Kidney epithelial cell (primary cell): ENCODE data around the gene HAGH. TPM values are rescaled to one million over a fixed set of nuclear protein-coding genes. Genes with fewer than 3 reads are reported as not detected.

Experiments used
- DNase-seq: peaks from one replicate; pipeline ENCODE4 v3.0.0-alpha.2; 2010; ENCODE audit warnings: low read depth
- H3K27me3 ChIP-seq: 2 replicates; pipeline ENCODE4 v1.6.0; 2011; ENCODE audit warnings: low read length; ENCODE audit not compliant: control insufficient read depth, insufficient read depth
- H3K36me3 ChIP-seq: 2 replicates; pipeline ENCODE4 v1.5.1; 2011; ENCODE audit warnings: low read length; ENCODE audit not compliant: control insufficient read depth, insufficient read depth
- H3K4me3 ChIP-seq: 2 replicates; pipeline ENCODE4 v1.5.1; 2011; ENCODE audit warnings: low read depth, mild to moderate bottlenecking, control low read depth, low read length
- total RNA-seq: library from RNA; depleted of rRNA; stranded (reverse); fragments of >200 nt; gene quantifications from 2 replicates; pipeline ENCODE4 v1.2.3, GENCODE V29; 2015
- TF ChIP-seq, protein P1 (sequence below): IDR thresholded peaks from 2 replicates; pipeline ENCODE4 v1.5.1; 2011; ENCODE audit warnings: mild to moderate bottlenecking, moderate library complexity, low read length, control low read depth, inconsistent platforms; ENCODE audit not compliant: insufficient read depth, poor library complexity, severe bottlenecking

The HAGH gene
- total RNA-seq, 1 donor from 2014 or later: 62.8 TPM

DNA sequence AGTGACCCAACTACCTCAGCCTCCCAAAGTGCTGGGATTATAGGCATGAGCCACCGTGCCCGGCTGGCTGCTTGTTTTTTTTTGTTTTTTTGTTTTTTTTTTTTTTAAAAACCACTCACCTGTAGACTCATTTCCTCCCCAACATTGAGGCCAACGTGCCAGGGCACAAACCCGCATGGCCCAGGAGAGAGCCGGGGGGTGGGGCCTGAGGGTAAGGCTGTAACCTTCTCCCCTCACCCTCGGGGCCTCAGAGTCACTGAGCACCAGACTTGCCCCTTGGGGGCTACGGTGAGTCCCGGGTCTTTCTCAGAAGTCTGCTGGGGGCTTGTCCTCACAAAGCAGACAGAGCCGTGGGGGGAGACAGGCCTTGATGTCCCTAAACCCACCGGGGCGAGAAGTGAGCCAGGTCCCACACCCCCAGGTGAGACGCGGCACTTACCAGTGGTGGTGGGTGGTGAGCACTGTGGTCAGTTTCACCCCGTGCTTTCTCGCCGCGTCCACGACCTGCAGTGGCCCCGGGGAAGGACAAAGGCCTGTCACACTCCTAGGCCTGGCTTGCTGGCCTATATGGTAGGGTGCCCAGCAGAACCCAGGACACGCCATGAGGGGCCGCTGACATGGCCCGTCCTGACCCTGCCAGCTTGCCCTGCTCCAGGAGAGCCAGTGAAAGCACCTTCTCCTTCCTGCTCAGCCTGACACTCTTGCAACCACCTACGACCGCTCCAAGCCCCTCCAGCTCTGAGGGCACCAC is 4.6 kb downstream of the HAGH start:
- no peak overlapping the region for H3K4me3 ChIP-seq
- DNase-seq: no peak

DNA sequence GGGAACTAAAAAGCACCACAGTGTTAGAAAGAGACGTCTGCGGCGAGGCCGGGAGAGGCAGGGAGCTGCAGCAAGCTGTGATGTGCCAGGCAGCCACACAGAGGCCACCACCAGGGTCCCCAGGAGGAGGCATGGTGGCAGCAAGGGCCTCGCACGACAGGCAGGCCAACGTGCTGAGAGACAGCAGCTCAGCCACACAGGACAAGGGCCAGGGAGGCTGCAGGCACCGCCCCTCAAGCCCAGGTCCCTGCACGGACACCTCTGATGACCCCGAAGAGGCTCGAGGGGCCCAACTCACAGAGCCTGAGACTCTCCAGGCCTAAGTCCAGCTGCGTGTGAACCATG is 5.7 kb downstream of the HAGH start:
- Histone ChIP-seq H3K27me3 (no peaks in the 10 kb centered on the region), H3K4me3 (no peak overlapping the region), H3K36me3 (peaks cover 1% of the 10 kb centered on the region)
- TF ChIP-seq, protein P1, sequence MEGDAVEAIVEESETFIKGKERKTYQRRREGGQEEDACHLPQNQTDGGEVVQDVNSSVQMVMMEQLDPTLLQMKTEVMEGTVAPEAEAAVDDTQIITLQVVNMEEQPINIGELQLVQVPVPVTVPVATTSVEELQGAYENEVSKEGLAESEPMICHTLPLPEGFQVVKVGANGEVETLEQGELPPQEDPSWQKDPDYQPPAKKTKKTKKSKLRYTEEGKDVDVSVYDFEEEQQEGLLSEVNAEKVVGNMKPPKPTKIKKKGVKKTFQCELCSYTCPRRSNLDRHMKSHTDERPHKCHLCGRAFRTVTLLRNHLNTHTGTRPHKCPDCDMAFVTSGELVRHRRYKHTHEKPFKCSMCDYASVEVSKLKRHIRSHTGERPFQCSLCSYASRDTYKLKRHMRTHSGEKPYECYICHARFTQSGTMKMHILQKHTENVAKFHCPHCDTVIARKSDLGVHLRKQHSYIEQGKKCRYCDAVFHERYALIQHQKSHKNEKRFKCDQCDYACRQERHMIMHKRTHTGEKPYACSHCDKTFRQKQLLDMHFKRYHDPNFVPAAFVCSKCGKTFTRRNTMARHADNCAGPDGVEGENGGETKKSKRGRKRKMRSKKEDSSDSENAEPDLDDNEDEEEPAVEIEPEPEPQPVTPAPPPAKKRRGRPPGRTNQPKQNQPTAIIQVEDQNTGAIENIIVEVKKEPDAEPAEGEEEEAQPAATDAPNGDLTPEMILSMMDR: no peak
- DNase-seq: no peak

More for the DNA sequence above, 4.6 kb downstream of the HAGH start:
- Histone ChIP-seq H3K36me3 (no peaks in the 10 kb centered on the region), H3K27me3 (no peaks in the 10 kb centered on the region)
- TF ChIP-seq, protein P1: no peak

DNA sequence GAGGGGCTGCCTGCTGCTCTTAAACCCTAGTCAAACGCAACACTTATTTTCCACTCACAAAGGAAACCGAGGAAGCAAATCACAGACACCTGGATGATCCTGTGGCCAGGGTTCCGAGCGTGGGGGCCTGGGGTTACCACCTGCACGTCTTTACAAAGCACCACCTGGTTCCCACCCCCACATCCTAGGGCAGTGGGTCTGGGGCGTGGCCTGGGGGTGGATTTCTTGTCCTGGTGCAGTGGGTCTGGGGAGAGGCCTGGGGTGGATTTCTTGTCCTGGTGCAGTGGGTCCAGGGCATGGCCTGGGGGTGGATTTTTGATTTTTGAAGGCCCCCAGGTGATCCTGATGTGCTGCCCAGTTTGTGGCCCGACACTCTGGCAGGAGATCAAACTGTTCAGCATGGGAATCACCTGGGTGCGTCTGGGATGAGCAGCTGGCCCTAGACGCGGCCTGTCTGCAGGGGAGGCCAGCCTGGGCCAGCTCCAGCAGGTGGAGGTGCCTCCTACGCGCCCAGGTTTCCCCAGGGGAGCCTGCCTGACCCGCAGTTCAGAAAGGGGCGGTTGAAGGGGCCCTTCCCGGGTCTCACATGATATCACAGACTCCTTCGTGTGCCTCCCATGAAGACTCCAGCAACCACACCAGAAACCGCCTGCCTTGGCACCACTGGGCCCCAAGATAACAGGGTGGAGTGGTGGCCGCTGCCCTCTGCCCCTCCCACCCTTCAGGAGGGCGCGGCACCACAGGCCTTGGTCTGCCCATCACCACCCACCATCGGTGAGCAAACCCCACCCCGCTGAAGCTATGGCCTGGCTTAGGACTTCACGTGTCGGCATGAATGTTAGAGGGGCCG is 6.3 kb downstream of the HAGH start:
- TF ChIP-seq, protein P1: no peak
- Histone ChIP-seq H3K27me3 (no peaks in the 10 kb centered on the region), H3K36me3 (peaks cover 1% of the 10 kb centered on the region), H3K4me3 (no peak overlapping the region)
- no peak for DNase-seq

DNA sequence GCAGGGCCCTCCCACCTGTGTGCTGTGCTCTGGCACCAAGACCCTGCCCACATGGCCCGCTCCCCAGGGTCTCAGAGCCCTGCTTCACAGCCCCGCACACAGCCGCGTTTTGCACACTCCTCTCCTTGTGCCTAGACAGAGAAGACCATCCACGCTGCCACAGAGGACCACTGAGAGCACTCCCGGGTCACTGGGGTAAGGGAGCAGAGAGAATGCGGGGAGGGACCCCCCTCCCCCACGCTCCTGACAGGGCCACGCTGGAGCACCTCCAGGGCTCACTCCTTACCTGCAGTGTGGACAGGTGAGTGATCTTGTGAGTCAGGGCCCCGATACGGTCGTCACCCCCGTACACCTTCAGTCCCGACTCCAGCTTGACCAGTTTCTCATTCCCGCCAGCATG is 7.0 kb downstream of the HAGH start:
- H3K27me3 ChIP-seq: no peaks in the 10 kb centered on the region
- peaks cover 1% of the 10 kb centered on the region for H3K36me3 ChIP-seq
- TF ChIP-seq, protein P1: no peak
- no peak for DNase-seq
- H3K4me3 ChIP-seq: no peak overlapping the region

DNA sequence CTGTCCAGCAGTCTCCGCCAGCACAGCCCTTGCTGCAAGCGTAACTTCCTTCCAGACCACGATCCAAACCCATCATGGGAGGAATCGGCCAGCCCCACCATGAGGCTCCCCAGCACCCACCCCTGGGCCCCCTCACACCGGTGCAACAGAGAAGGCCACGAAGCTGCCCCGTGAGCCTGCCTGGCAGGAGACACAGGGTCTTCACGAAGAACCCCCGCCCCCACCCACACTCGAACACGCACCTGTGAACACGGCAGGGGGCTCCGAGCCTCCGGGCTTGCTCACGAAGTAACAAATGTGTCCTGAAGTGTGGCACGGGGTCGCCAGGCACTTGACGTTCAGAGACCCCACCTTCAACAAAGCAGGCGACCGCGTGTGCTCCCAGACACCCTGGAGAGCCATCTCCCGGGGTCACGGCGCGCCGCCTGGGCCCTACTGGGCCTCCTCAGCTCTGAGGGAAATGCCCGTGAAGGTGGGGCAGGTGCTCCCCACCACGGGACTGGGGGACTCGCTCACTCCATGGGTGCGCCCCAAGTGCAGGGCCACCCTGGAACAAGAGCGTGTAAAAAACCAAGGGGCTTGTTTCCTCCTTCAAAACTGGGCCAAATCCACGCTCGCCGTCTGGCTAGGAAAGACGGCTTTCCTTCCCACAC is 7.6 kb downstream of the HAGH start:
- Histone ChIP-seq H3K4me3 (no peak overlapping the region), H3K27me3 (no peaks in the 10 kb centered on the region), H3K36me3 (peaks cover 1% of the 10 kb centered on the region)
- DNase-seq: no peak
- TF ChIP-seq, protein P1: no peak
